GM21447 (cell line): ENCODE results near the gene MYO1B.
A peak's percentile ranks its signal among the peaks of the same experiment; 100 is the strongest.

Experiments
- ATAC-seq: cut with Tn5 transposase; IDR thresholded peaks from one replicate; pipeline ENCODE4 v1.9.1; 2021; ENCODE audit not compliant: unreplicated experiment

Gene MYO1B

GRCh38 chr2:191355170-191355758 is 110.1 kb downstream of the MYO1B start:
- ATAC-seq, result no peak

GRCh38 chr2:191357678-191358077 is 112.5 kb downstream of the MYO1B start:
- no peak for ATAC-seq

GRCh38 chr2:191358325-191359025 is 113.3 kb downstream of the MYO1B start:
- ATAC-seq, result no peak

GRCh38 chr2:191359133-191359532 is 113.9 kb downstream of the MYO1B start:
- no peak for ATAC-seq

- ATAC-seq, result no peak
Measured at GRCh38 chr2:191360918-191361317, 115.7 kb downstream of the MYO1B start.

GRCh38 chr2:191362841-191363240 is 117.6 kb downstream of the MYO1B start:
- ATAC-seq, result no peak

- no peak for ATAC-seq
Measured at GRCh38 chr2:191363267-191363666, 118.1 kb downstream of the MYO1B start.

- ATAC-seq, result no peak
Measured at GRCh38 chr2:191365089-191365488, 119.9 kb downstream of the MYO1B start.

GRCh38 chr2:191366199-191366598 is 121.0 kb downstream of the MYO1B start:
- ATAC-seq, result no peak

- no peak for ATAC-seq
Measured at GRCh38 chr2:191369034-191369433, 123.8 kb downstream of the MYO1B start.

GRCh38 chr2:191374366-191374765 is 129.2 kb downstream of the MYO1B start:
- no peak for ATAC-seq

- ATAC-seq, result no peak
Measured at GRCh38 chr2:191374939-191375338, 129.7 kb downstream of the MYO1B start.

GRCh38 chr2:191376981-191377629 is 131.9 kb downstream of the MYO1B start:
- peak; percentile 85 for ATAC-seq

- ATAC-seq, result no peak
Measured at GRCh38 chr2:191379375-191379774, 134.2 kb downstream of the MYO1B start.

GRCh38 chr2:191382801-191383200 is 137.6 kb downstream of the MYO1B start:
- no peak for ATAC-seq

- no peak for ATAC-seq
Measured at GRCh38 chr2:191383486-191383885, 138.3 kb downstream of the MYO1B start.

- no peak for ATAC-seq
Measured at GRCh38 chr2:191384829-191385228, 139.6 kb downstream of the MYO1B start.

GRCh38 chr2:191385416-191386160 is 140.4 kb downstream of the MYO1B start:
- no peak for ATAC-seq

GRCh38 chr2:191386938-191387536 is 141.8 kb downstream of the MYO1B start:
- no peak for ATAC-seq

GRCh38 chr2:191389288-191389687 is 144.1 kb downstream of the MYO1B start:
- no peak for ATAC-seq

GRCh38 chr2:191391171-191391570 is 146.0 kb downstream of the MYO1B start:
- ATAC-seq, result no peak
